Peyer's patch (tissue), 4 donors: ENCODE results near the gene MYO18B.

Experiments
- CTCF ChIP-seq, 6 experiments: fragments of 450-650 bp in 4 of 6; fragments of 200-600 bp in 2 of 6; sonication (generic) in 1 of 6; IDR thresholded peaks; one replicate each; pipeline ENCODE4 v1.5.1; 2017 to 2019; ENCODE audit warnings: antibody characterized with exemption in 6 of 6, mild to moderate bottlenecking in 3 of 6, moderate library complexity in 1 of 6
- POLR2A ChIP-seq, 2 donors: fragments of 450-650 bp; IDR thresholded peaks; one replicate each; pipeline ENCODE4 v1.5.1; 2017; ENCODE audit warnings: antibody characterized with exemption in 2 of 2, mild to moderate bottlenecking in 2 of 2, moderate library complexity in 2 of 2

DNA sequence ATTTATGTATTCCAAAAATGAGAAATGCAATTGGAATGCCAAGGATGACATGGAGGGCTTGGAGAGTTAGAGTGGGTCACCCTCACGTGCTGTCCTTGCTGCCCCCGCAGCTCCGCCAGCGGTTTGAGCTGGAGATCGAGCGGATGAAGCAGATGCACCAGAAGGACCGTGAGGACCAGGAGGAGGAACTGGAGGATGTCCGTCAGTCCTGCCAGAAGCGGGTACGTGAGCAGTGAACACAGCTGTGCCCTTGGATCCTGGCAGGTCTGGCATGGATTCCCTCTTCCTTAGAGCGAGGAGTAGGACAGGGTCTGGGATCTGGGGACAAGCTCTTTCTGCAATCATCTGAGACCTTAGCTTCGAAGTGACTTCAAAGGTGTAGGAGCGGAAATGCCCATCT lies 166.2 kb downstream of the MYO18B start:
- TF ChIP-seq CTCF (IDR thresholded peaks at IDR 0.05) (no peak), POLR2A (IDR thresholded peaks at IDR 0.05) (no peak)
